ENCODE measurements around the gene ZNHIT2.

The ZNHIT2 gene

GRCh38 chr11:65118097-65118837 lies 766 bp upstream of the ZNHIT2 start:
- no peak for DNase-seq (ENCODE audit: low read depth)
- TF ChIP-seq, protein P1, sequence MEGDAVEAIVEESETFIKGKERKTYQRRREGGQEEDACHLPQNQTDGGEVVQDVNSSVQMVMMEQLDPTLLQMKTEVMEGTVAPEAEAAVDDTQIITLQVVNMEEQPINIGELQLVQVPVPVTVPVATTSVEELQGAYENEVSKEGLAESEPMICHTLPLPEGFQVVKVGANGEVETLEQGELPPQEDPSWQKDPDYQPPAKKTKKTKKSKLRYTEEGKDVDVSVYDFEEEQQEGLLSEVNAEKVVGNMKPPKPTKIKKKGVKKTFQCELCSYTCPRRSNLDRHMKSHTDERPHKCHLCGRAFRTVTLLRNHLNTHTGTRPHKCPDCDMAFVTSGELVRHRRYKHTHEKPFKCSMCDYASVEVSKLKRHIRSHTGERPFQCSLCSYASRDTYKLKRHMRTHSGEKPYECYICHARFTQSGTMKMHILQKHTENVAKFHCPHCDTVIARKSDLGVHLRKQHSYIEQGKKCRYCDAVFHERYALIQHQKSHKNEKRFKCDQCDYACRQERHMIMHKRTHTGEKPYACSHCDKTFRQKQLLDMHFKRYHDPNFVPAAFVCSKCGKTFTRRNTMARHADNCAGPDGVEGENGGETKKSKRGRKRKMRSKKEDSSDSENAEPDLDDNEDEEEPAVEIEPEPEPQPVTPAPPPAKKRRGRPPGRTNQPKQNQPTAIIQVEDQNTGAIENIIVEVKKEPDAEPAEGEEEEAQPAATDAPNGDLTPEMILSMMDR (IDR thresholded peaks at IDR 0.05; ENCODE audit: low read length, missing control alignments), result no peak
- H3K4me3 ChIP-seq (replicated peaks; ENCODE audit: low read depth, low read length), result no peak overlapping the region

GRCh38 chr11:65116370-65117205 lies 913 bp downstream of the ZNHIT2 start:
- peak; percentile 45 for DNase-seq (ENCODE audit: low read depth)
- TF ChIP-seq, protein P1 (IDR thresholded peaks at IDR 0.05; ENCODE audit: low read length, missing control alignments), result no peak
- H3K4me3 ChIP-seq (replicated peaks; ENCODE audit: low read depth, low read length), result peak overlapping the region; percentile 86

- TF ChIP-seq, protein P1 (IDR thresholded peaks at IDR 0.05; ENCODE audit: low read length, missing control alignments), result no peak
- DNase-seq (ENCODE audit: low read depth), result no peak
- H3K4me3 ChIP-seq (replicated peaks; ENCODE audit: low read depth, low read length), result no peak overlapping the region
Measured at GRCh38 chr11:65115361-65116082, 2.0 kb downstream of the ZNHIT2 start.

- TF ChIP-seq, protein P1 (IDR thresholded peaks at IDR 0.05; ENCODE audit: low read length, missing control alignments), result no peak
- DNase-seq (ENCODE audit: low read depth), result no peak
- H3K4me3 ChIP-seq (replicated peaks; ENCODE audit: low read depth, low read length), result no peak overlapping the region
Measured at GRCh38 chr11:65114538-65115171, 2.8 kb downstream of the ZNHIT2 start.

DNA sequence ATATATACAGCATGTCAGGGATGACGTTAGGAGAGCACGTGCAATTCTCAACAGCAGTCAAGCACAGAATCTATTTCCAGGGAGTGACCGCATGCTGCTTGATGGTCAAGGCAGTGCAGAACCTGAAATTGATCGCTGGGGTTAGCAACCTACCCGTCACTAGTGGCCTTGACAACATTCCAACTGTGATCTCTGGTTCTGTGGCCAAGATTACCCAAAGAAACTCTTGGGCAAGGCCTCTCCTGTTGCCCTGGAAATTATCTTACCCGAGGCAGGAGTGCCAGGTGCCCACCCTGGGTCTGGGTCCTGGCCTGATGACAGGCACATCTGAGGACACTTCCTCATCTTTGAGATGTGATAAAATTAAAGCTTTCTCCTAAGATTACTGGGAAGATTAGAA lies 3.7 kb downstream of the ZNHIT2 start:
- no peak for DNase-seq (ENCODE audit: low read depth)
- H3K4me3 ChIP-seq (replicated peaks; ENCODE audit: low read depth, low read length), result no peak overlapping the region
- TF ChIP-seq, protein P1 (IDR thresholded peaks at IDR 0.05; ENCODE audit: low read length, missing control alignments), result no peak

DNA sequence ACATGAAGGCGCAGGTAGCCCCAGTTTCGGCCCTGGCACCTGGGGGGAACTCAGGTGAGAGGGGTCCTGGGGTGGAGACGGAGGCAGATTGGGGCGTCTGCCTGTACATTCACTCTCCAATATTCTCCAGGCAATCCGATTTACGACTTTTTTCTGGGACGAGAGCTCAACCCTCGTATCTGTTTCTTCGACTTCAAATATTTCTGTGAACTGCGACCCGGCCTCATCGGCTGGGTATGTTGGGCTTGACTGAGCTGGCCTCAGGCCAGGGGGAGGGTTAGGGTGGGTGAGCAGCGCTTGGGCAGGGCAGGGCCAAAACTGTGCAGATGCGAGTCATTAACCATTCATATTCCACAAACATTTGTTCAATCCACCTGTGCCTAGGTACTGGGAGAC lies 4.1 kb downstream of the ZNHIT2 start:
- TF ChIP-seq, protein P1 (IDR thresholded peaks at IDR 0.05; ENCODE audit: low read length, missing control alignments), result no peak
- no peak for DNase-seq (ENCODE audit: low read depth)
- peak overlapping the region; percentile 55 for H3K4me3 ChIP-seq (replicated peaks; ENCODE audit: low read depth, low read length)
